A549 (cell line): ENCODE measurements around the gene FBXL20.

Experiments
- CBX2 ChIP-seq: fragments of 200-600 bp; sonication (generic); IDR thresholded peaks from 2 replicates; pipeline ENCODE4 v1.6.1; 2016; ENCODE audit warnings: low read depth, mild to moderate bottlenecking, borderline replicate concordance
- CEBPB ChIP-seq, 2 experiments: fragments of >200 bp in 1 of 2; sonication (Bioruptor Twin) in 1 of 2; formaldehyde crosslinking in 1 of 2; IDR thresholded peaks; 2 replicates each; pipeline ENCODE4 v1.6.1; 2012 to 2016
- HDAC2 ChIP-seq: fragments of 200-600 bp; sonication (generic); IDR thresholded peaks from 2 replicates; pipeline ENCODE4 v1.6.1; 2016
- MAFK ChIP-seq: fragments of 450-650 bp; IDR thresholded peaks from 2 replicates; pipeline ENCODE4 v1.6.1; 2014; ENCODE audit not compliant: partially characterized antibody
- MAZ ChIP-seq: fragments of 150-350 bp; IDR thresholded peaks from 2 replicates; pipeline ENCODE4 v1.6.1; 2014; ENCODE audit warnings: antibody characterized with exemption, low read depth, low read length, borderline replicate concordance
- MYC ChIP-seq: IDR thresholded peaks from 2 replicates; pipeline ENCODE4 v1.6.1; 2012; ENCODE audit warnings: mild to moderate bottlenecking, inconsistent platforms, low read length, improper control_type of control experiment, borderline replicate concordance
- NFE2L2 ChIP-seq: fragments of 150-350 bp; conservative IDR thresholded peaks from 2 replicates; pipeline ENCODE4 v1.6.1; 2014; ENCODE audit warnings: low read length
- NPAS2 ChIP-seq: fragments of 250-450 bp; sonication (Bioruptor Pico); IDR thresholded peaks from 2 replicates; pipeline ENCODE4 v1.8.0; 2022; ENCODE audit warnings: mild to moderate bottlenecking, moderate library complexity, borderline replicate concordance
- POLR2A ChIP-seq: IDR thresholded peaks from 2 replicates; pipeline ENCODE4 v1.6.1; 2012; ENCODE audit warnings: mild to moderate bottlenecking, low read length
- POLR2AphosphoS2 ChIP-seq: conservative IDR thresholded peaks from 2 replicates; pipeline ENCODE4 v1.6.1; 2012; ENCODE audit warnings: low read length, improper control_type of control experiment, inconsistent platforms
- RAD21 ChIP-seq, 2 experiments: fragments of >200 bp in 1 of 2; sonication (Bioruptor Twin) in 1 of 2; formaldehyde crosslinking in 1 of 2; IDR thresholded peaks in 1 of 2; conservative IDR thresholded peaks in 1 of 2; 2 replicates in 1 of 2; 3 replicates in 1 of 2; pipeline ENCODE4 v1.6.1; 2012 to 2018; ENCODE audit warnings: inconsistent platforms in 1 of 2
- TF ChIP-seq, protein P1 (sequence below): fragments of >200 bp; sonication (Bioruptor Twin); formaldehyde crosslinking; IDR thresholded peaks from 3 replicates; pipeline ENCODE4 v1.5.1; 2016
- TF ChIP-seq, protein P2 (sequence below): fragments of 200-600 bp; sonication (generic); IDR thresholded peaks from 2 replicates; pipeline ENCODE4 v1.6.1; 2016; ENCODE audit warnings: antibody characterized with exemption, mild to moderate bottlenecking, moderate library complexity
- TF ChIP-seq, protein P3 (sequence below): fragments of >200 bp; sonication (Bioruptor Twin); formaldehyde crosslinking; IDR thresholded peaks from 3 replicates; pipeline ENCODE4 v1.6.1; 2016

DNA sequence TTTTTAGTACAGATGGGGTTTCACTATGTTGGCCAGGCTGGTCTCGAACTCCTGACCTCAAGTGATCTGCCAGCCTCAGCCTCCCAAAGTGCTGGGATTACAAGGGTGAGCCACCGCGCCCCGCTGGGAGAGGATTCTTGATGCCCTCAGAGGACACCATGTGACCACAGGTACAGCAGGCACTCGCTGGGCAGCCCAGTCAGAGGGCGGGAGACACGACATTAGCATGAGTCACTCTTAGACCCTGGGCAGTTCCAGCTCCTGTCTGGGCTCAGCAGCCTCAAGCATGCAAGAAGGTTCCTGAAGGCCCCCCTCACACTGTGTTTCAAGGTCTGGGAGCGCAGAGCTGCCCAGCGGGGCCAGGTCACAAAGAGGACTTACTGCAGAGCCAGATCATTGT lies 187.6 kb downstream of the FBXL20 start:
- TF ChIP-seq, protein P1, sequence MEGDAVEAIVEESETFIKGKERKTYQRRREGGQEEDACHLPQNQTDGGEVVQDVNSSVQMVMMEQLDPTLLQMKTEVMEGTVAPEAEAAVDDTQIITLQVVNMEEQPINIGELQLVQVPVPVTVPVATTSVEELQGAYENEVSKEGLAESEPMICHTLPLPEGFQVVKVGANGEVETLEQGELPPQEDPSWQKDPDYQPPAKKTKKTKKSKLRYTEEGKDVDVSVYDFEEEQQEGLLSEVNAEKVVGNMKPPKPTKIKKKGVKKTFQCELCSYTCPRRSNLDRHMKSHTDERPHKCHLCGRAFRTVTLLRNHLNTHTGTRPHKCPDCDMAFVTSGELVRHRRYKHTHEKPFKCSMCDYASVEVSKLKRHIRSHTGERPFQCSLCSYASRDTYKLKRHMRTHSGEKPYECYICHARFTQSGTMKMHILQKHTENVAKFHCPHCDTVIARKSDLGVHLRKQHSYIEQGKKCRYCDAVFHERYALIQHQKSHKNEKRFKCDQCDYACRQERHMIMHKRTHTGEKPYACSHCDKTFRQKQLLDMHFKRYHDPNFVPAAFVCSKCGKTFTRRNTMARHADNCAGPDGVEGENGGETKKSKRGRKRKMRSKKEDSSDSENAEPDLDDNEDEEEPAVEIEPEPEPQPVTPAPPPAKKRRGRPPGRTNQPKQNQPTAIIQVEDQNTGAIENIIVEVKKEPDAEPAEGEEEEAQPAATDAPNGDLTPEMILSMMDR = no peak
- no peak for TF ChIP-seq MYC
- no peak for TF ChIP-seq POLR2A
- TF ChIP-seq, protein P2, sequence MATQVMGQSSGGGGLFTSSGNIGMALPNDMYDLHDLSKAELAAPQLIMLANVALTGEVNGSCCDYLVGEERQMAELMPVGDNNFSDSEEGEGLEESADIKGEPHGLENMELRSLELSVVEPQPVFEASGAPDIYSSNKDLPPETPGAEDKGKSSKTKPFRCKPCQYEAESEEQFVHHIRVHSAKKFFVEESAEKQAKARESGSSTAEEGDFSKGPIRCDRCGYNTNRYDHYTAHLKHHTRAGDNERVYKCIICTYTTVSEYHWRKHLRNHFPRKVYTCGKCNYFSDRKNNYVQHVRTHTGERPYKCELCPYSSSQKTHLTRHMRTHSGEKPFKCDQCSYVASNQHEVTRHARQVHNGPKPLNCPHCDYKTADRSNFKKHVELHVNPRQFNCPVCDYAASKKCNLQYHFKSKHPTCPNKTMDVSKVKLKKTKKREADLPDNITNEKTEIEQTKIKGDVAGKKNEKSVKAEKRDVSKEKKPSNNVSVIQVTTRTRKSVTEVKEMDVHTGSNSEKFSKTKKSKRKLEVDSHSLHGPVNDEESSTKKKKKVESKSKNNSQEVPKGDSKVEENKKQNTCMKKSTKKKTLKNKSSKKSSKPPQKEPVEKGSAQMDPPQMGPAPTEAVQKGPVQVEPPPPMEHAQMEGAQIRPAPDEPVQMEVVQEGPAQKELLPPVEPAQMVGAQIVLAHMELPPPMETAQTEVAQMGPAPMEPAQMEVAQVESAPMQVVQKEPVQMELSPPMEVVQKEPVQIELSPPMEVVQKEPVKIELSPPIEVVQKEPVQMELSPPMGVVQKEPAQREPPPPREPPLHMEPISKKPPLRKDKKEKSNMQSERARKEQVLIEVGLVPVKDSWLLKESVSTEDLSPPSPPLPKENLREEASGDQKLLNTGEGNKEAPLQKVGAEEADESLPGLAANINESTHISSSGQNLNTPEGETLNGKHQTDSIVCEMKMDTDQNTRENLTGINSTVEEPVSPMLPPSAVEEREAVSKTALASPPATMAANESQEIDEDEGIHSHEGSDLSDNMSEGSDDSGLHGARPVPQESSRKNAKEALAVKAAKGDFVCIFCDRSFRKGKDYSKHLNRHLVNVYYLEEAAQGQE = no peak
- TF ChIP-seq POLR2AphosphoS2 = no peak
- TF ChIP-seq, protein P3, sequence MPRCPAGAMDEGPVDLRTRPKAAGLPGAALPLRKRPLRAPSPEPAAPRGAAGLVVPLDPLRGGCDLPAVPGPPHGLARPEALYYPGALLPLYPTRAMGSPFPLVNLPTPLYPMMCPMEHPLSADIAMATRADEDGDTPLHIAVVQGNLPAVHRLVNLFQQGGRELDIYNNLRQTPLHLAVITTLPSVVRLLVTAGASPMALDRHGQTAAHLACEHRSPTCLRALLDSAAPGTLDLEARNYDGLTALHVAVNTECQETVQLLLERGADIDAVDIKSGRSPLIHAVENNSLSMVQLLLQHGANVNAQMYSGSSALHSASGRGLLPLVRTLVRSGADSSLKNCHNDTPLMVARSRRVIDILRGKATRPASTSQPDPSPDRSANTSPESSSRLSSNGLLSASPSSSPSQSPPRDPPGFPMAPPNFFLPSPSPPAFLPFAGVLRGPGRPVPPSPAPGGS = no peak
- TF ChIP-seq NPAS2 = no peak
- TF ChIP-seq MAZ = no peak
- no peak for TF ChIP-seq MAFK
- TF ChIP-seq CBX2 = no peak
- no peak for TF ChIP-seq RAD21 (conservative IDR thresholded peaks at IDR 0.05 in 1 of 2, IDR thresholded peaks at IDR 0.05 in 1 of 2)
- TF ChIP-seq CEBPB (IDR thresholded peaks at IDR 0.05) = no peak
- no peak for TF ChIP-seq HDAC2
- TF ChIP-seq NFE2L2 = no peak
